Measurements from ENCODE around the gene ZNF618.

ZNF618 gene

GRCh38 chr9:113952676-113953075, 76.6 kb downstream of the ZNF618 start:
- H3K27ac ChIP-seq: no peak overlapping the region
- ChIA-PET POLR2A (ENCODE audit: low non-redundant PET) (no interaction called here), CTCF (no interaction called here)
- no peak for TF ChIP-seq CTCF (conservative IDR thresholded peaks at IDR 0.05; ENCODE audit: low read depth)
- DNase-seq (ENCODE audit: low spot score): no peak

GRCh38 chr9:113953531-113953930, 77.4 kb downstream of the ZNF618 start:
- no peak overlapping the region for H3K27ac ChIP-seq
- DNase-seq (ENCODE audit: low spot score): no peak
- no peak for TF ChIP-seq CTCF (conservative IDR thresholded peaks at IDR 0.05; ENCODE audit: low read depth)
- ChIA-PET POLR2A (ENCODE audit: low non-redundant PET) (no interaction called here), CTCF (no interaction called here)

GRCh38 chr9:113954591-113954990, 78.5 kb downstream of the ZNF618 start:
- no peak for TF ChIP-seq CTCF (conservative IDR thresholded peaks at IDR 0.05; ENCODE audit: low read depth)
- H3K27ac ChIP-seq: no peak overlapping the region
- no peak for DNase-seq (ENCODE audit: low spot score)
- POLR2A ChIA-PET (ENCODE audit: low non-redundant PET): no interaction called here
- CTCF ChIA-PET: interaction anchor here (0.6 kb wide), 1 partner anchor 40 kb away, joined by 5 read pairs; no protein-coding TSS in a partner anchor

GRCh38 chr9:113955076-113955752, 79.1 kb downstream of the ZNF618 start:
- no peak for DNase-seq (ENCODE audit: low spot score)
- no peak overlapping the region for H3K27ac ChIP-seq
- ChIA-PET POLR2A (ENCODE audit: low non-redundant PET) (no interaction called here), CTCF (interaction anchor here (0.6 kb wide), 1 partner anchor 39 kb away, joined by 5 read pairs; no protein-coding TSS in a partner anchor)
- TF ChIP-seq CTCF (conservative IDR thresholded peaks at IDR 0.05; ENCODE audit: low read depth): no peak

- POLR2A ChIA-PET (ENCODE audit: low non-redundant PET): no interaction called here
- TF ChIP-seq CTCF (conservative IDR thresholded peaks at IDR 0.05; ENCODE audit: low read depth): no peak
- CTCF ChIA-PET: no interaction called here
- no peak for DNase-seq (ENCODE audit: low spot score)
- H3K27ac ChIP-seq: peak overlapping the region; percentile 94
Observed at GRCh38 chr9:113956901-113957300, 80.8 kb downstream of the ZNF618 start.

- H3K27ac ChIP-seq: peak overlapping the region; percentile 94
Observed at GRCh38 chr9:113957351-113957750, 81.2 kb downstream of the ZNF618 start.

More at GRCh38 chr9:113957351-113957750, 81.2 kb downstream of the ZNF618 start:
- CTCF ChIA-PET: no interaction called here
- POLR2A ChIA-PET (ENCODE audit: low non-redundant PET): no interaction called here
- no peak for DNase-seq (ENCODE audit: low spot score)
- no peak for TF ChIP-seq CTCF (conservative IDR thresholded peaks at IDR 0.05; ENCODE audit: low read depth)
